T-helper 17 cell (primary cell): ENCODE measurements around the gene FURIN. TPM values are rescaled to one million over a fixed set of nuclear protein-coding genes. Genes with fewer than 3 reads are reported as not detected.
A peak's percentile ranks its signal among the peaks of the same experiment; 100 is the strongest.

Source experiments
- ATAC-seq: fragments of 150-1000 bp; cut with Tn5 transposase; 2 replicates; pipeline ENCODE4 v1.10.0; 2021; ENCODE audit warnings: mild to moderate bottlenecking, moderate library complexity
- DNase-seq, 3 donors: peaks; one replicate each; pipeline versions ENCODE4 v3.0.0 to v3.0.0-alpha.2; 2020 to 2021
- H3K9me3 ChIP-seq: one replicate; pipeline ENCODE4 v1.7.0; 2013; ENCODE audit warnings: low read length, mild to moderate bottlenecking; ENCODE audit not compliant: control insufficient read depth, poor library complexity, severe bottlenecking
- H3K27ac Mint-ChIP-seq: one replicate; pipeline ENCODE4 v1.8.0; 2022; ENCODE audit warnings: mild to moderate bottlenecking, moderate library complexity, mixed read lengths
- H3K27me3 Mint-ChIP-seq: one replicate; pipeline ENCODE4 v1.8.0; 2022; ENCODE audit warnings: mixed read lengths
- H3K36me3 Mint-ChIP-seq: one replicate; pipeline ENCODE4 v1.8.0; 2022; ENCODE audit warnings: low read depth, mixed read lengths
- H3K4me1 Mint-ChIP-seq: one replicate; pipeline ENCODE4 v1.8.0; 2022; ENCODE audit warnings: mild to moderate bottlenecking, mixed read lengths
- H3K4me3 Mint-ChIP-seq: one replicate; pipeline ENCODE4 v1.8.0; 2022; ENCODE audit warnings: mild to moderate bottlenecking, moderate library complexity, mixed read lengths
- total RNA-seq, 4 donors: library from RNA in 2 of 4; stranded (reverse) in 2 of 4; gene quantifications; one replicate each; pipeline ENCODE4 v1.2.3 and lab custom pipeline; 2022 to 2026

FURIN gene
- total RNA-seq, 2 donors from 2014 or later: 133 to 260 TPM

- no peak overlapping the region for H3K4me3 Mint-ChIP-seq
- peak overlapping the region; percentile 98 for H3K27ac Mint-ChIP-seq
- DNase-seq (no peak), ATAC-seq (no peak)
- H3K36me3 Mint-ChIP-seq: peaks cover 2% of the 10 kb centered on the region
- H3K27me3 Mint-ChIP-seq: no peaks in the 10 kb centered on the region
- H3K9me3 ChIP-seq: no peaks in the 10 kb centered on the region
- peaks cover 67% of the 10 kb centered on the region for H3K4me1 Mint-ChIP-seq
Observed at GRCh38 chr15:90855139-90855538, 13.2 kb upstream of the FURIN start.

- peaks cover 2% of the 10 kb centered on the region for H3K36me3 Mint-ChIP-seq
- peak overlapping the region; percentile 98 for H3K27ac Mint-ChIP-seq
- ATAC-seq (no peak), DNase-seq (no peak)
- H3K27me3 Mint-ChIP-seq: no peaks in the 10 kb centered on the region
- no peaks in the 10 kb centered on the region for H3K9me3 ChIP-seq
- peaks cover 53% of the 10 kb centered on the region for H3K4me1 Mint-ChIP-seq
- H3K4me3 Mint-ChIP-seq: peak overlapping the region; percentile 67
Observed at GRCh38 chr15:90857337-90857736, 11.1 kb upstream of the FURIN start.

- Mint-ChIP-seq H3K27me3 (no peaks in the 10 kb centered on the region), H3K36me3 (peaks cover 2% of the 10 kb centered on the region), H3K27ac (peak overlapping the region; percentile 98), H3K4me1 (peaks cover 48% of the 10 kb centered on the region), H3K4me3 (peak overlapping the region; percentile 67)
- H3K9me3 ChIP-seq: no peaks in the 10 kb centered on the region
- ATAC-seq (peak; percentile 5), DNase-seq (no peak)
Observed at GRCh38 chr15:90857883-90858443, 10.4 kb upstream of the FURIN start.

GRCh38 chr15:90859234-90860131, 8.9 kb upstream of the FURIN start:
- no peak for ATAC-seq
- no peak for DNase-seq
- Mint-ChIP-seq H3K4me3 (peak overlapping the region; percentile 41), H3K27ac (peak overlapping the region; percentile 89), H3K4me1 (peaks cover 46% of the 10 kb centered on the region), H3K36me3 (peaks cover under 1% of the 10 kb centered on the region), H3K27me3 (no peaks in the 10 kb centered on the region)
- no peaks in the 10 kb centered on the region for H3K9me3 ChIP-seq

- Mint-ChIP-seq H3K27ac (peak overlapping the region; percentile 89), H3K4me1 (peaks cover 40% of the 10 kb centered on the region), H3K4me3 (no peak overlapping the region), H3K27me3 (no peaks in the 10 kb centered on the region), H3K36me3 (no peaks in the 10 kb centered on the region)
- ATAC-seq (no peak), DNase-seq (no peak)
- no peaks in the 10 kb centered on the region for H3K9me3 ChIP-seq
Observed at GRCh38 chr15:90860450-90860849, 7.9 kb upstream of the FURIN start.

GRCh38 chr15:90860942-90861675, 7.3 kb upstream of the FURIN start:
- H3K9me3 ChIP-seq: no peaks in the 10 kb centered on the region
- Mint-ChIP-seq H3K4me3 (no peak overlapping the region), H3K27ac (peak overlapping the region; percentile 89), H3K36me3 (no peaks in the 10 kb centered on the region), H3K4me1 (peaks cover 38% of the 10 kb centered on the region), H3K27me3 (no peaks in the 10 kb centered on the region)
- ATAC-seq (no peak), DNase-seq (no peak)

GRCh38 chr15:90862487-90862886, 5.9 kb upstream of the FURIN start:
- Mint-ChIP-seq H3K27me3 (no peaks in the 10 kb centered on the region), H3K36me3 (no peaks in the 10 kb centered on the region), H3K27ac (peak overlapping the region; percentile 66), H3K4me1 (peaks cover 31% of the 10 kb centered on the region), H3K4me3 (no peak overlapping the region)
- no peaks in the 10 kb centered on the region for H3K9me3 ChIP-seq
- no peak for ATAC-seq
- no peak for DNase-seq

GRCh38 chr15:90862964-90863778, 5.2 kb upstream of the FURIN start:
- ATAC-seq (no peak), DNase-seq (no peak)
- peak overlapping the region; percentile 66 for H3K27ac Mint-ChIP-seq
- no peaks in the 10 kb centered on the region for H3K9me3 ChIP-seq
- H3K36me3 Mint-ChIP-seq: no peaks in the 10 kb centered on the region
- no peaks in the 10 kb centered on the region for H3K27me3 Mint-ChIP-seq
- peaks cover 26% of the 10 kb centered on the region for H3K4me1 Mint-ChIP-seq
- no peak overlapping the region for H3K4me3 Mint-ChIP-seq

GRCh38 chr15:90863987-90864386, 4.4 kb upstream of the FURIN start:
- ATAC-seq (no peak), DNase-seq (no peak)
- no peaks in the 10 kb centered on the region for H3K9me3 ChIP-seq
- Mint-ChIP-seq H3K36me3 (no peaks in the 10 kb centered on the region), H3K4me1 (peaks cover 29% of the 10 kb centered on the region), H3K27ac (peak overlapping the region; percentile 66), H3K4me3 (no peak overlapping the region), H3K27me3 (no peaks in the 10 kb centered on the region)

- no peak overlapping the region for H3K27ac Mint-ChIP-seq
- no peaks in the 10 kb centered on the region for H3K36me3 Mint-ChIP-seq
- H3K4me1 Mint-ChIP-seq: peaks cover 30% of the 10 kb centered on the region
- H3K27me3 Mint-ChIP-seq: no peaks in the 10 kb centered on the region
- DNase-seq (no peak), ATAC-seq (no peak)
- no peak overlapping the region for H3K4me3 Mint-ChIP-seq
- no peaks in the 10 kb centered on the region for H3K9me3 ChIP-seq
Observed at GRCh38 chr15:90864507-90864906, 3.9 kb upstream of the FURIN start.

- Mint-ChIP-seq H3K4me3 (no peak overlapping the region), H3K36me3 (no peaks in the 10 kb centered on the region), H3K27ac (no peak overlapping the region), H3K4me1 (peaks cover 38% of the 10 kb centered on the region), H3K27me3 (no peaks in the 10 kb centered on the region)
- no peak for ATAC-seq
- no peaks in the 10 kb centered on the region for H3K9me3 ChIP-seq
- no peak for DNase-seq
Observed at GRCh38 chr15:90865702-90866101, 2.7 kb upstream of the FURIN start.

GRCh38 chr15:90866161-90866715, 2.1 kb upstream of the FURIN start:
- DNase-seq (no peak), ATAC-seq (no peak)
- Mint-ChIP-seq H3K27ac (peak overlapping the region; percentile 66), H3K4me3 (no peak overlapping the region), H3K36me3 (peaks cover 2% of the 10 kb centered on the region), H3K4me1 (peaks cover 40% of the 10 kb centered on the region), H3K27me3 (no peaks in the 10 kb centered on the region)
- H3K9me3 ChIP-seq: no peaks in the 10 kb centered on the region
